ENCODE measurements around the gene EVI5L. TPM values are rescaled to one million over a fixed set of nuclear protein-coding genes. Genes with fewer than 3 reads are reported as not detected.

Gene EVI5L
- total and polyA plus RNA-seq, 2 of the 4 experiments (the other 2 are of a cell fraction): 12.7 to 14.6 TPM

DNA sequence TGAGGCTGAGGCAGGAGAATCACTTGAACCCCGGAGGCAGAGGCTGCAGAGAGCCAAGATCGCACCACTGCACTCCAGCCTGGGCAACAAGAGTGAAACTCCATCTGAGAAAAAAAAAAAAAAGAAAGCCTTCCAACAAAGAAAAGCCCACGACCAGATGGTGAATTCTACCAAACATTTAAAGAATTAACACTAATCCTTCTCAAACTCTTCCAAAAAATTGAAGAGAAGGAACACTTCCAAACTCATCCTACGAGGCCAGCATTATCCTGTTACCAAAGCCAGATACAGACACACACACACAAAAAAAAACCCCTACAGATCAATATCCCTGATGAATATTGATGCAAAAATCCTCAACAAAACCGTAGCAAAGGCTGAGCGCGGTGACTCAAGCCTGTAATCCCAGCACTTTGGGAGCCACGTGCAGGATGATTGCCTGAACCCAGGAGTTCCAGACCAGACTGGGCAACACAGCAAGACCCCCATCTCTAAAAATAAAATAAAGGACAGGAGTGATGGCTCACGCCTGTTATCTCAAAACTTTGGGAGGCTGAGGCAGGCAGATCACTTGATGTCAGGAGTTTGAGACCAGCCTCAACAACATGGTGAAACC, 6.2 kb upstream of the EVI5L start:
- Histone ChIP-seq H3K56ac (ENCODE audit: extremely low read depth, insufficient read depth, low read length) (no peak overlapping the region), H2BK5ac (ENCODE audit: low read depth, low read length, poor library complexity, severe bottlenecking) (no peak overlapping the region), H3K9ac (ENCODE audit: low read depth, low read length) (no peak overlapping the region), H2AK5ac (ENCODE audit: low read depth, low read length) (no peak overlapping the region), H3K18ac (ENCODE audit: low read depth, low read length) (no peak overlapping the region), H4K8ac (ENCODE audit: low read depth in 2 of 2, low read length in 2 of 2) (no peak overlapping the region), H3K9me3 (ENCODE audit: control insufficient read depth, insufficient read depth, low read length) (peaks cover 5% of the 10 kb centered on the region; the same call in 1 of the 2 replicates), H3K14ac (replicated peaks; ENCODE audit: low read depth, low read length) (no peak overlapping the region), H3K9me1 (ENCODE audit: insufficient read depth, low read length) (no peaks in the 10 kb centered on the region), H3K36me3 (ENCODE audit: control insufficient read depth, insufficient read depth, low read length) (no peaks in the 10 kb centered on the region), H2AFZ (replicated peaks; ENCODE audit: low read length, poor library complexity) (no peak overlapping the region), H2AK9ac (replicated peaks; ENCODE audit: low read depth, low read length, poor library complexity) (no peak overlapping the region), H2BK20ac (ENCODE audit: low read depth, low read length) (no peak overlapping the region), H3K4me3 (ENCODE audit: insufficient read depth, low read depth, low read length) (no peak overlapping the region), H3K4ac (ENCODE audit: low read depth, low read length) (no peak overlapping the region), H3K27ac (ENCODE audit: insufficient read depth, low read length) (no peak overlapping the region), H3K4me1 (ENCODE audit: control insufficient read depth, insufficient read depth, low read length) (no peaks in the 10 kb centered on the region), H2BK120ac (ENCODE audit: low read depth, low read length) (no peak overlapping the region), H4K5ac (ENCODE audit: low read depth, low read length) (no peak overlapping the region), H2BK15ac (ENCODE audit: low read depth, low read length) (no peak overlapping the region), H3K23ac (ENCODE audit: low read depth, low read length) (no peak overlapping the region), H3K4me2 (ENCODE audit: low read depth, low read length) (no peak overlapping the region), H3K27me3 (ENCODE audit: control insufficient read depth, insufficient read depth, low read length) (peaks cover 12% of the 10 kb centered on the region), H4K91ac (ENCODE audit: insufficient read depth, low read depth, low read length) (no peak overlapping the region), H4K20me1 (ENCODE audit: insufficient read depth, low read length) (no peaks in the 10 kb centered on the region), H3K79me1 (ENCODE audit: low read depth in 1 of 2, low read length in 2 of 2) (no peaks in the 10 kb centered on the region)
- ChIA-PET POLR2A (ENCODE audit: unreplicated experiment) (no interaction called here), CTCF (no interaction called here)
- in situ Hi-C loops (cut with MboI; ENCODE audit: low sequenced_read_pairs): loop anchor here (25.0 kb wide), 1 partner anchor 711 kb away; no protein-coding TSS in a partner anchor
- DNase-seq (no peak), ATAC-seq (ENCODE audit: low read depth) (no peak)
- intact Hi-C loops (cut with micrococcal nuclease): no loop called here
- TF ChIP-seq RCOR1 (IDR thresholded peaks at IDR 0.05; ENCODE audit: insufficient replicate concordance, low read length) (no peak), RAD21 (IDR thresholded peaks at IDR 0.05; ENCODE audit: low read length) (no peak), RFX5 (IDR thresholded peaks at IDR 0.05; ENCODE audit: low read depth, low read length) (no peak), POLR2A (IDR thresholded peaks at IDR 0.05; ENCODE audit: low read depth, low read length) (no peak), CHD1 (IDR thresholded peaks at IDR 0.05; ENCODE audit: low read depth, low read length) (no peak), MXI1 (IDR thresholded peaks at IDR 0.05; ENCODE audit: borderline replicate concordance, low read depth, low read length) (no peak), MAZ (IDR thresholded peaks at IDR 0.05; ENCODE audit: borderline replicate concordance, low read depth, low read length) (no peak), MAFK (IDR thresholded peaks at IDR 0.05; ENCODE audit: low read depth, low read length) (no peak), CEBPB (IDR thresholded peaks at IDR 0.05; ENCODE audit: low read depth, low read length) (no peak), NFE2L2 (IDR thresholded peaks at IDR 0.05; ENCODE audit: low read depth, low read length) (no peak), FOS (IDR thresholded peaks at IDR 0.05; ENCODE audit: low read depth, low read length) (no peak)
- TF ChIP-seq, protein P1, sequence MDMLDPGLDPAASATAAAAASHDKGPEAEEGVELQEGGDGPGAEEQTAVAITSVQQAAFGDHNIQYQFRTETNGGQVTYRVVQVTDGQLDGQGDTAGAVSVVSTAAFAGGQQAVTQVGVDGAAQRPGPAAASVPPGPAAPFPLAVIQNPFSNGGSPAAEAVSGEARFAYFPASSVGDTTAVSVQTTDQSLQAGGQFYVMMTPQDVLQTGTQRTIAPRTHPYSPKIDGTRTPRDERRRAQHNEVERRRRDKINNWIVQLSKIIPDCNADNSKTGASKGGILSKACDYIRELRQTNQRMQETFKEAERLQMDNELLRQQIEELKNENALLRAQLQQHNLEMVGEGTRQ (IDR thresholded peaks at IDR 0.05; ENCODE audit: low read depth, low read length): no peak
- TF ChIP-seq, protein P2, sequence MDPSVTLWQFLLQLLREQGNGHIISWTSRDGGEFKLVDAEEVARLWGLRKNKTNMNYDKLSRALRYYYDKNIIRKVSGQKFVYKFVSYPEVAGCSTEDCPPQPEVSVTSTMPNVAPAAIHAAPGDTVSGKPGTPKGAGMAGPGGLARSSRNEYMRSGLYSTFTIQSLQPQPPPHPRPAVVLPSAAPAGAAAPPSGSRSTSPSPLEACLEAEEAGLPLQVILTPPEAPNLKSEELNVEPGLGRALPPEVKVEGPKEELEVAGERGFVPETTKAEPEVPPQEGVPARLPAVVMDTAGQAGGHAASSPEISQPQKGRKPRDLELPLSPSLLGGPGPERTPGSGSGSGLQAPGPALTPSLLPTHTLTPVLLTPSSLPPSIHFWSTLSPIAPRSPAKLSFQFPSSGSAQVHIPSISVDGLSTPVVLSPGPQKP (IDR thresholded peaks at IDR 0.05; ENCODE audit: borderline replicate concordance, low read depth, low read length): no peak
- TF ChIP-seq, protein P3, sequence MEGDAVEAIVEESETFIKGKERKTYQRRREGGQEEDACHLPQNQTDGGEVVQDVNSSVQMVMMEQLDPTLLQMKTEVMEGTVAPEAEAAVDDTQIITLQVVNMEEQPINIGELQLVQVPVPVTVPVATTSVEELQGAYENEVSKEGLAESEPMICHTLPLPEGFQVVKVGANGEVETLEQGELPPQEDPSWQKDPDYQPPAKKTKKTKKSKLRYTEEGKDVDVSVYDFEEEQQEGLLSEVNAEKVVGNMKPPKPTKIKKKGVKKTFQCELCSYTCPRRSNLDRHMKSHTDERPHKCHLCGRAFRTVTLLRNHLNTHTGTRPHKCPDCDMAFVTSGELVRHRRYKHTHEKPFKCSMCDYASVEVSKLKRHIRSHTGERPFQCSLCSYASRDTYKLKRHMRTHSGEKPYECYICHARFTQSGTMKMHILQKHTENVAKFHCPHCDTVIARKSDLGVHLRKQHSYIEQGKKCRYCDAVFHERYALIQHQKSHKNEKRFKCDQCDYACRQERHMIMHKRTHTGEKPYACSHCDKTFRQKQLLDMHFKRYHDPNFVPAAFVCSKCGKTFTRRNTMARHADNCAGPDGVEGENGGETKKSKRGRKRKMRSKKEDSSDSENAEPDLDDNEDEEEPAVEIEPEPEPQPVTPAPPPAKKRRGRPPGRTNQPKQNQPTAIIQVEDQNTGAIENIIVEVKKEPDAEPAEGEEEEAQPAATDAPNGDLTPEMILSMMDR (conservative IDR thresholded peaks at IDR 0.05; ENCODE audit: low read depth, low read length): no peak
- WGBS, 2 experiments (ENCODE audit: extremely low coverage in 2 of 2, insufficient read length in 1 of 2): 73% methylated on average over 4 of the region's 9 CpGs; no CpG with 5 or more reads in 1 of the 2 experiments
- BruUV-seq (replicated peaks): no TSS peak
- dilution Hi-C loops (cut with HindIII; ENCODE audit: low sequenced_read_pairs, unreplicated experiment): no loop called here
